ENCODE results near the gene PBXIP1. TPM values are rescaled to one million over a fixed set of nuclear protein-coding genes. Genes with fewer than 3 reads are reported as not detected.

Gene PBXIP1
- total RNA-seq, 1 experiment from 2014 or later, result 26.5 TPM

DNA sequence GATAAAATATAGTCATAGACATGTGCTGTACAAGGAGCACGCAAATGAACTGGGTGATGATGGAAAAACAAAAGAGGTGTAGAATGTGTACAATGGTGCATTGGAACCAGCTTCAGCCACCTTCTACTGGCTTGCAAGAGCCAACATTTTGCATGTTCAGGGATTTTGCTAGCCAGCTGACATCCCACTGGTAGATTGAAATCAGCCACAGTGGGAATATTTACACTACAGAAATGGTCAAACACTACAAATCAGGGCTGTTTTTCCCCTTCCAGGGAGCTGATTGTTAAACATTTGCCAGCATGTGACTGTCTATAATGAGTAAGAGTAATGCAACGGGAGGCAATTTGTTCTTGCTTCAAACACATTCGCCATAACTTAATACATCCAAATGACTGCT lies 42.6 kb downstream of the PBXIP1 start:
- DNase-seq (ENCODE audit: low spot score) (no peak), ATAC-seq (no peak)
- POLR2A ChIA-PET, result no interaction called here
- TF ChIP-seq JUN (CRISPR knock-in tag; IDR thresholded peaks at IDR 0.05), result no peak
- TF ChIP-seq, protein P1, sequence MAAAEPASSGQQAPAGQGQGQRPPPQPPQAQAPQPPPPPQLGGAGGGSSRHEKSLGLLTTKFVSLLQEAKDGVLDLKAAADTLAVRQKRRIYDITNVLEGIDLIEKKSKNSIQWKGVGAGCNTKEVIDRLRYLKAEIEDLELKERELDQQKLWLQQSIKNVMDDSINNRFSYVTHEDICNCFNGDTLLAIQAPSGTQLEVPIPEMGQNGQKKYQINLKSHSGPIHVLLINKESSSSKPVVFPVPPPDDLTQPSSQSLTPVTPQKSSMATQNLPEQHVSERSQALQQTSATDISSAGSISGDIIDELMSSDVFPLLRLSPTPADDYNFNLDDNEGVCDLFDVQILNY (CRISPR knock-in tag; IDR thresholded peaks at IDR 0.05), result no peak
- TF ChIP-seq RELA (CRISPR knock-in tag; IDR thresholded peaks at IDR 0.05; ENCODE audit: borderline replicate concordance), result no peak
- TF ChIP-seq TEAD4 (CRISPR knock-in tag; IDR thresholded peaks at IDR 0.05), result no peak
- Mint-ChIP-seq H3K4me1 (0 out of 2 replicates have a peak, but pooled peaks cover 3% of the 10 kb centered on the region), H3K9me3 (peaks cover 27% of the 10 kb centered on the region), H3K27me3 (ENCODE audit: low read depth) (no peaks in the 10 kb centered on the region; the same call in 1 of the 2 replicates), H3K27ac (no peak overlapping the region), H3K36me3 (peaks cover 7% of the 10 kb centered on the region), H3K4me3 (no peak overlapping the region)
- CTCF ChIA-PET, result interaction anchor here (0.7 to 1.8 kb wide), 11 partner anchors 9 to 172 kb away, joined by 3 to 10 read pairs (median 4); partner anchors contain the start of genes ADAM15, PBXIP1 and PMVK

GRCh38 chr1:154912755-154913154 lies 43.1 kb downstream of the PBXIP1 start:
- peaks cover 32% of the 10 kb centered on the region for H3K9me3 Mint-ChIP-seq
- H3K4me3 Mint-ChIP-seq, result no peak overlapping the region
- POLR2A ChIA-PET, result no interaction called here
- 0 out of 2 replicates have a peak, but pooled peaks cover 3% of the 10 kb centered on the region for H3K4me1 Mint-ChIP-seq
- peaks cover 3% of the 10 kb centered on the region; the same call in 1 of the 2 replicates for H3K27me3 Mint-ChIP-seq (ENCODE audit: low read depth)
- DNase-seq (ENCODE audit: low spot score), result no peak
- H3K27ac Mint-ChIP-seq, result no peak overlapping the region
- CTCF ChIA-PET, result interaction anchor here (0.6 to 1.8 kb wide), 14 partner anchors 17 to 366 kb away, joined by 3 to 10 read pairs (median 4); partner anchors contain the start of genes ADAM15, PBXIP1 and PMVK
- H3K36me3 Mint-ChIP-seq, result peaks cover 11% of the 10 kb centered on the region
- no peak for TF ChIP-seq MYBL2 (CRISPR knock-in tag; IDR thresholded peaks at IDR 0.05)
- no peak for TF ChIP-seq ZNF671 (CRISPR knock-in tag; IDR thresholded peaks at IDR 0.05)
- TF ChIP-seq ZNF423 (CRISPR knock-in tag; IDR thresholded peaks at IDR 0.05), result no peak
- no peak for TF ChIP-seq AR (CRISPR knock-in tag; IDR thresholded peaks at IDR 0.05)
- no peak for TF ChIP-seq ARID4B (CRISPR knock-in tag; IDR thresholded peaks at IDR 0.05; ENCODE audit: borderline replicate concordance)
- no peak for TF ChIP-seq ESRRA (CRISPR knock-in tag; IDR thresholded peaks at IDR 0.05; ENCODE audit: borderline replicate concordance)
- TF ChIP-seq GRHL2 (CRISPR knock-in tag; IDR thresholded peaks at IDR 0.05; ENCODE audit: insufficient replicate concordance, severe bottlenecking), result no peak
- no peak for TF ChIP-seq ATF3 (CRISPR knock-in tag; conservative IDR thresholded peaks at IDR 0.05)
- TF ChIP-seq, protein P2, sequence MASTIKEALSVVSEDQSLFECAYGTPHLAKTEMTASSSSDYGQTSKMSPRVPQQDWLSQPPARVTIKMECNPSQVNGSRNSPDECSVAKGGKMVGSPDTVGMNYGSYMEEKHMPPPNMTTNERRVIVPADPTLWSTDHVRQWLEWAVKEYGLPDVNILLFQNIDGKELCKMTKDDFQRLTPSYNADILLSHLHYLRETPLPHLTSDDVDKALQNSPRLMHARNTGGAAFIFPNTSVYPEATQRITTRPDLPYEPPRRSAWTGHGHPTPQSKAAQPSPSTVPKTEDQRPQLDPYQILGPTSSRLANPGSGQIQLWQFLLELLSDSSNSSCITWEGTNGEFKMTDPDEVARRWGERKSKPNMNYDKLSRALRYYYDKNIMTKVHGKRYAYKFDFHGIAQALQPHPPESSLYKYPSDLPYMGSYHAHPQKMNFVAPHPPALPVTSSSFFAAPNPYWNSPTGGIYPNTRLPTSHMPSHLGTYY (CRISPR knock-in tag; IDR thresholded peaks at IDR 0.05), result no peak
- TF ChIP-seq ZNF121 (CRISPR knock-in tag; IDR thresholded peaks at IDR 0.05), result no peak
- no peak for TF ChIP-seq HMGXB4 (CRISPR knock-in tag; IDR thresholded peaks at IDR 0.05)
- no peak for TF ChIP-seq ATF2 (CRISPR knock-in tag; IDR thresholded peaks at IDR 0.05; ENCODE audit: borderline replicate concordance, low read depth)
- no peak for TF ChIP-seq SMAD3 (CRISPR knock-in tag; IDR thresholded peaks at IDR 0.05; ENCODE audit: borderline replicate concordance)
- no peak for TF ChIP-seq RELA (CRISPR knock-in tag; IDR thresholded peaks at IDR 0.05; ENCODE audit: borderline replicate concordance)
- ATAC-seq, result no peak

Data from WTC11 (cell line).